ENCODE measurements around the gene SLC16A1. TPM values are rescaled to one million over a fixed set of nuclear protein-coding genes. Genes with fewer than 3 reads are reported as not detected.

The SLC16A1 gene
- total RNA-seq, 1 experiment from 2014 or later: 74.6 TPM

GRCh38 chr1:112973788-112974187 lies 17.8 kb upstream of the SLC16A1 start:
- H3K27ac ChIP-seq: no peak overlapping the region
- no peak for DNase-seq
- CTCF ChIA-PET: no interaction called here
- no peaks in the 10 kb centered on the region for H3K36me3 ChIP-seq (ENCODE audit: low read depth)
- H3K4me3 ChIP-seq: no peak overlapping the region
- H3K9me3 ChIP-seq (ENCODE audit: insufficient read depth, low read depth): no peaks in the 10 kb centered on the region
- no peak overlapping the region for H3K4me2 ChIP-seq
- H2AFZ ChIP-seq: no peak overlapping the region
- no peaks in the 10 kb centered on the region for H3K27me3 ChIP-seq (ENCODE audit: insufficient read depth, low read depth)
- H3K4me1 ChIP-seq (replicated peaks; ENCODE audit: insufficient read depth): no peaks in the 10 kb centered on the region
- intact Hi-C loops (cut with micrococcal nuclease; ENCODE audit: unreplicated experiment): no loop called here
- H4K20me1 ChIP-seq (ENCODE audit: insufficient read depth): no peaks in the 10 kb centered on the region
- TF ChIP-seq EZH2 (IDR thresholded peaks at IDR 0.05; ENCODE audit: low read depth): no peak
- TF ChIP-seq, protein P1, sequence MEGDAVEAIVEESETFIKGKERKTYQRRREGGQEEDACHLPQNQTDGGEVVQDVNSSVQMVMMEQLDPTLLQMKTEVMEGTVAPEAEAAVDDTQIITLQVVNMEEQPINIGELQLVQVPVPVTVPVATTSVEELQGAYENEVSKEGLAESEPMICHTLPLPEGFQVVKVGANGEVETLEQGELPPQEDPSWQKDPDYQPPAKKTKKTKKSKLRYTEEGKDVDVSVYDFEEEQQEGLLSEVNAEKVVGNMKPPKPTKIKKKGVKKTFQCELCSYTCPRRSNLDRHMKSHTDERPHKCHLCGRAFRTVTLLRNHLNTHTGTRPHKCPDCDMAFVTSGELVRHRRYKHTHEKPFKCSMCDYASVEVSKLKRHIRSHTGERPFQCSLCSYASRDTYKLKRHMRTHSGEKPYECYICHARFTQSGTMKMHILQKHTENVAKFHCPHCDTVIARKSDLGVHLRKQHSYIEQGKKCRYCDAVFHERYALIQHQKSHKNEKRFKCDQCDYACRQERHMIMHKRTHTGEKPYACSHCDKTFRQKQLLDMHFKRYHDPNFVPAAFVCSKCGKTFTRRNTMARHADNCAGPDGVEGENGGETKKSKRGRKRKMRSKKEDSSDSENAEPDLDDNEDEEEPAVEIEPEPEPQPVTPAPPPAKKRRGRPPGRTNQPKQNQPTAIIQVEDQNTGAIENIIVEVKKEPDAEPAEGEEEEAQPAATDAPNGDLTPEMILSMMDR (conservative IDR thresholded peaks at IDR 0.05): no peak
- POLR2A ChIA-PET (ENCODE audit: unreplicated experiment): interaction anchor here (0.6 kb wide), 1 partner anchor 21 kb away, joined by 4 read pairs; no protein-coding TSS in a partner anchor
- H3F3A ChIP-seq (ENCODE audit: insufficient read depth, low read depth): no peaks in the 10 kb centered on the region
- no TSS peak for BruUV-seq (replicated peaks)
- no peaks in the 10 kb centered on the region for H3K79me2 ChIP-seq (ENCODE audit: low read depth)
- no peaks in the 10 kb centered on the region for H3K9me2 ChIP-seq (ENCODE audit: insufficient read depth)

- ChIA-PET CTCF (no interaction called here), POLR2A (ENCODE audit: unreplicated experiment) (no interaction called here)
- Histone ChIP-seq H3K79me2 (ENCODE audit: low read depth) (no peaks in the 10 kb centered on the region), H3K27ac (no peak overlapping the region), H3K27me3 (ENCODE audit: insufficient read depth, low read depth) (no peaks in the 10 kb centered on the region), H3K4me2 (no peak overlapping the region), H3F3A (ENCODE audit: insufficient read depth, low read depth) (peaks cover 4% of the 10 kb centered on the region; the same call in 1 of the 2 replicates), H2AFZ (no peak overlapping the region), H3K9me2 (ENCODE audit: insufficient read depth) (no peaks in the 10 kb centered on the region), H3K4me1 (replicated peaks; ENCODE audit: insufficient read depth) (no peaks in the 10 kb centered on the region), H3K9me3 (ENCODE audit: insufficient read depth, low read depth) (no peaks in the 10 kb centered on the region), H3K36me3 (ENCODE audit: low read depth) (peaks cover 10% of the 10 kb centered on the region), H3K4me3 (no peak overlapping the region), H4K20me1 (ENCODE audit: insufficient read depth) (no peaks in the 10 kb centered on the region)
- BruUV-seq (replicated peaks): no TSS peak
- no peak for DNase-seq
- intact Hi-C loops (cut with micrococcal nuclease; ENCODE audit: unreplicated experiment): no loop called here
- TF ChIP-seq, protein P1 (conservative IDR thresholded peaks at IDR 0.05): no peak
- TF ChIP-seq EZH2 (IDR thresholded peaks at IDR 0.05; ENCODE audit: low read depth): no peak
Measured at GRCh38 chr1:112971006-112971405, 15.0 kb upstream of the SLC16A1 start.

- H2AFZ ChIP-seq: no peak overlapping the region
- DNase-seq: no peak
- H4K20me1 ChIP-seq (ENCODE audit: insufficient read depth): peaks cover 8% of the 10 kb centered on the region; the same call in 1 of the 2 replicates
- peaks cover 14% of the 10 kb centered on the region; the same call in 1 of the 2 replicates for H3F3A ChIP-seq (ENCODE audit: insufficient read depth, low read depth)
- CTCF ChIA-PET: no interaction called here
- H3K4me2 ChIP-seq: no peak overlapping the region
- H3K27ac ChIP-seq: no peak overlapping the region
- H3K36me3 ChIP-seq (ENCODE audit: low read depth): peaks cover 36% of the 10 kb centered on the region
- no TSS peak for BruUV-seq (replicated peaks)
- intact Hi-C loops (cut with micrococcal nuclease; ENCODE audit: unreplicated experiment): no loop called here
- H3K27me3 ChIP-seq (ENCODE audit: insufficient read depth, low read depth): no peaks in the 10 kb centered on the region
- no peaks in the 10 kb centered on the region for H3K9me2 ChIP-seq (ENCODE audit: insufficient read depth)
- no peaks in the 10 kb centered on the region for H3K4me1 ChIP-seq (replicated peaks; ENCODE audit: insufficient read depth)
- no peaks in the 10 kb centered on the region for H3K9me3 ChIP-seq (ENCODE audit: insufficient read depth, low read depth)
- POLR2A ChIA-PET (ENCODE audit: unreplicated experiment): no interaction called here
- peaks cover 32% of the 10 kb centered on the region; the same call in 1 of the 2 replicates for H3K79me2 ChIP-seq (ENCODE audit: low read depth)
- H3K4me3 ChIP-seq: no peak overlapping the region
- TF ChIP-seq, protein P1 (conservative IDR thresholded peaks at IDR 0.05): no peak
- no peak for TF ChIP-seq EZH2 (IDR thresholded peaks at IDR 0.05; ENCODE audit: low read depth)
Measured at GRCh38 chr1:112964347-112964746, 8.4 kb upstream of the SLC16A1 start.
